G401.6 (cell line): Measurements from ENCODE around the gene RENBP.

Experiments used
- FAIRE-seq: peaks from 2 replicates; lab custom pipeline; 2012; peaks lifted over from hg19 to GRCh38; lab: Jason Lieb, UNC

RENBP gene

GRCh38 chrX:153970357-153971123 lies 26.1 kb upstream of the RENBP start:
- no peak for FAIRE-seq

- no peak for FAIRE-seq
These were observed 25.5 kb upstream of the RENBP start for GRCh38 chrX:153969904-153970356.

- FAIRE-seq: no peak
These were observed 24.9 kb upstream of the RENBP start for GRCh38 chrX:153969125-153969903.

GRCh38 chrX:153968754-153969124 lies 24.3 kb upstream of the RENBP start:
- FAIRE-seq: no peak

GRCh38 chrX:153968255-153968654 lies 23.8 kb upstream of the RENBP start:
- no peak for FAIRE-seq

- no peak for FAIRE-seq
These were observed 23.2 kb upstream of the RENBP start for GRCh38 chrX:153967536-153968224.

GRCh38 chrX:153966841-153967535 lies 22.5 kb upstream of the RENBP start:
- no peak for FAIRE-seq

GRCh38 chrX:153966283-153966688 lies 21.8 kb upstream of the RENBP start:
- no peak for FAIRE-seq

GRCh38 chrX:153965406-153965805 lies 21.0 kb upstream of the RENBP start:
- no peak for FAIRE-seq

- FAIRE-seq: no peak
These were observed 19.7 kb upstream of the RENBP start for GRCh38 chrX:153964105-153964504.

- FAIRE-seq: no peak
These were observed 19.1 kb upstream of the RENBP start for GRCh38 chrX:153963546-153963945.

- no peak for FAIRE-seq
These were observed 16.8 kb upstream of the RENBP start for GRCh38 chrX:153961292-153961691.

GRCh38 chrX:153960786-153961185 lies 16.3 kb upstream of the RENBP start:
- FAIRE-seq: no peak

- no peak for FAIRE-seq
These were observed 15.6 kb upstream of the RENBP start for GRCh38 chrX:153960077-153960476.

- FAIRE-seq: no peak
These were observed 15.2 kb upstream of the RENBP start for GRCh38 chrX:153959649-153960048.

- FAIRE-seq: no peak
These were observed 14.2 kb upstream of the RENBP start for GRCh38 chrX:153958605-153959004.

GRCh38 chrX:153957224-153957623 lies 12.8 kb upstream of the RENBP start:
- no peak for FAIRE-seq

- no peak for FAIRE-seq
These were observed 11.8 kb upstream of the RENBP start for GRCh38 chrX:153956044-153956907.

GRCh38 chrX:153955228-153955732 lies 10.8 kb upstream of the RENBP start:
- FAIRE-seq: no peak

- FAIRE-seq: no peak
These were observed 10.2 kb upstream of the RENBP start for GRCh38 chrX:153954558-153955227.
